Activated T-helper 17 cell treated with anti-CD3 and anti-CD28 coated beads, Interleukin-2, amount 50 U/mL, for 72 hours (primary cell): ENCODE data around the gene ROBO1. TPM values are rescaled to one million over a fixed set of nuclear protein-coding genes. Genes with fewer than 3 reads are reported as not detected.

ENCODE experiments used
- ATAC-seq: fragments of 150-1000 bp; cut with Tn5 transposase; replicated peaks from 2 replicates; pipeline ENCODE4 v1.10.0; 2021; ENCODE audit warnings: mild to moderate bottlenecking, moderate library complexity
- H3K27ac Mint-ChIP-seq: one replicate; pipeline ENCODE4 v1.8.0; 2022; ENCODE audit warnings: mixed read lengths
- H3K27me3 Mint-ChIP-seq: one replicate; pipeline ENCODE4 v1.8.0; 2022; ENCODE audit warnings: mixed read lengths
- H3K36me3 Mint-ChIP-seq: one replicate; pipeline ENCODE4 v1.8.0; 2022; ENCODE audit warnings: low read depth, mild to moderate bottlenecking, mixed read lengths
- H3K4me1 Mint-ChIP-seq: one replicate; pipeline ENCODE4 v1.8.0; 2022; ENCODE audit warnings: mixed read lengths
- H3K4me3 Mint-ChIP-seq: one replicate; pipeline ENCODE4 v1.8.0; 2022; ENCODE audit warnings: mild to moderate bottlenecking, mixed read lengths
- H3K9me3 Mint-ChIP-seq: one replicate; pipeline ENCODE4 v1.8.0; 2022; ENCODE audit warnings: mixed read lengths
- total RNA-seq, 2 donors: library from RNA; stranded (reverse); gene quantifications; one replicate each; pipeline ENCODE4 v1.2.3, GENCODE V29; 2022

Gene ROBO1
- total RNA-seq, 2 donors from 2014 or later, result not detected

DNA sequence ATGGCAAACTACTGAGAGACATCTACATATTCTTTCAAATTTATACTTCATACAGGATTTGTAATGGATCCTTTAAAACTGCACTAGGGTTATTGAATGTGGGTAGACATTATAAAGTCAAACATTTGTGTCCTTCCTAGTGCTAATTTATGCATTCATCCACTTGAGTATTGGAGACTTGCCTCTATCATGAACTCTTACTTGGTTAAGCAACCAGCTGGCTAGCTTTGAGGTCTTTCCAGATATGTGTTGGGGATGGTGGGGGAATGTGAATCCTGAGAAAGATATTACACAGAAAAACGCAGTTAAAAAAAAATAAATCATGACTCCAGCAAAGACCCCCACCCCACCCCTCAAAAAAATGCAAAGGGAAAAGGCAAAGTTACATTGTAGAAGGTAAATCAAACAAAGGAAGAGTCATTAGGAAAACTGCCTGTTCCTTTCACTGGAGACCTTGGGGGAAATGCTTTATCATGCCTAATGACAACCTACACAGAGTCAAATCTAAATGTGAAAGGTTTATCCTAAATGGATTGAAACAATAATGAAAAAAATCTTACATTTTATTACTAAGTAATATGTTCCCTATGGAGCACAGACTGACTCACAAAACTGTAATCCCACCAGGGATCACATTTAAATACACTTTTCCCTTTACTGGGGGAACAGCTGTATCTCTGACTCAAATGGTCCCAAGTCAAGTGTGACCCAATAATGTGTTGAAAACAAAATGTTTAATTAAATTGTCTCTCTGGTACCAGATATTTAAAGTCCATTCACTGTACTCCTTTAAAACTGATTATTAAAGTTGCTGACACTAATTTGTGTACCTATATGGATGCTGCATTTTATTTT, 522.3 kb downstream of the ROBO1 start:
- no peak overlapping the region for H3K4me3 Mint-ChIP-seq
- H3K4me1 Mint-ChIP-seq, result no peaks in the 10 kb centered on the region
- no peaks in the 10 kb centered on the region for H3K36me3 Mint-ChIP-seq
- no peak overlapping the region for H3K27ac Mint-ChIP-seq
- ATAC-seq, result no peak
- H3K27me3 Mint-ChIP-seq, result no peaks in the 10 kb centered on the region
- H3K9me3 Mint-ChIP-seq, result peaks cover 8% of the 10 kb centered on the region

DNA sequence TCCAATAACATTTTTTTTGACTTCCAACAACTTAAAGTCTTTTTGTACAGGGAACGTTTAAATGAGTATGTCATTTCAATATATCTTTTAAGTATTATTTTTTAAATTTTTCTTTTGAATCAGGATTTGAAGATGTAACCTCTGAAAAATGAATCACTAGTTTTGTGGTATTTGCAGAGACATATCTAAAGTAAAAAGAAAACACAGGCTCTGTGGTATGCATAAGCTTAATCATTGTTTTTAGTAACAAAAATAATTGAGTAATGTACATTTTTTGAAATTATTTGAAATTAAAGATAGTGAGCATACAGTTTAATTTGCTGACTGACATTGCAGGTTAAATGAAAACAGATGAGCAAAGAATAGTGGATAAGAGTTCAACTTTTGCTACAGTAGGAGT, 531.3 kb downstream of the ROBO1 start:
- Mint-ChIP-seq H3K4me3 (no peak overlapping the region), H3K27ac (no peak overlapping the region), H3K4me1 (no peaks in the 10 kb centered on the region), H3K9me3 (peaks cover 7% of the 10 kb centered on the region), H3K27me3 (no peaks in the 10 kb centered on the region), H3K36me3 (no peaks in the 10 kb centered on the region)
- ATAC-seq, result no peak

DNA sequence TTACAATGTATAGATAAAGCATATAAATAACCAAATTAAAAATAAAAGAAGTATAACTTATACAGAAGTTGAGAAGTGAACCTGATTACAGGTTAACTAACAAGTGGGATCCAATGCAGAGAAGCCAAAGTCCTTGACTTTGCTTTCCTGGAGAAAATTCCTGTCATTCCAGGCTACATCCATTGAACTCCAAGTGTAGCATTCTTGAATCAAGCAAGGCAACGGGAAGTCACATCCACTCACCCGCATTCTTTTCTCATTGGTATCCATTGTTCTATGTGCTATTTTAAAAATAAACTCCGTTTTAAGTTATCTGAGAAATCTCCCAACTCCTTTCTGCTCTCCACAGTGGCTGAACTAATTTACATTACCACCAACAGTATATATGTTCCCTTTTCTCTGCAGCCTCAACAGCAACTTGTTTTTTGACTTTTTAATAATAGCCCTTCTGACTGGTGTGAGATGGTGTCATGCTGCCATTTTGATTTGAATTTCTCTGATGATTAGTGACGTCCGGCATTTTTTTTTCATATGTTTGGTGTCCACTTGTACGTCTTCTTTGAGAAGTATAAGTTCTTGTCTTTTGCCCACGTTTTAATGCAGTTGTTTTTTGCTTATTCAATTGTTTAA, 534.3 kb downstream of the ROBO1 start:
- Mint-ChIP-seq H3K9me3 (peaks cover 7% of the 10 kb centered on the region), H3K4me3 (no peak overlapping the region), H3K27me3 (no peaks in the 10 kb centered on the region), H3K27ac (no peak overlapping the region), H3K4me1 (no peaks in the 10 kb centered on the region), H3K36me3 (no peaks in the 10 kb centered on the region)
- no peak for ATAC-seq

DNA sequence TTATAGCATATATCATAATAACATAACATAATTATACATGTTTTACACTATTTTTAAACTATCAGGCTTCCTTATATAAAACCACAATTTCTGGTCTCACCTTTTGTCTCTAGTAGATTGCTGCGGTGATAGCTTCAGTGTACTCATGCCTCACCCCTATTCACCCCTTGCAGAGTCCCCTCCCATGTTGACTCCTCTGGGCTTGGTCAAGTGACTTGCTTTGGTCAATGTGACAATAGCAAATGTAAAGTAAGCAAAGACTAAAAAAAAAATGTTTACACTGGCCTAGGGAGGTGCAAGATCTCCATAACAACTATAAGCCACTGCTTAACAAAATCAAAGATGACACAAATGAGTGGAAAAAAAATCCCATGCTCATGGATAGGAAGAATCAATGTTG, 537.5 kb downstream of the ROBO1 start:
- Mint-ChIP-seq H3K36me3 (no peaks in the 10 kb centered on the region), H3K27ac (no peak overlapping the region), H3K4me1 (no peaks in the 10 kb centered on the region), H3K27me3 (no peaks in the 10 kb centered on the region), H3K4me3 (no peak overlapping the region), H3K9me3 (peaks cover 14% of the 10 kb centered on the region)
- ATAC-seq, result no peak

DNA sequence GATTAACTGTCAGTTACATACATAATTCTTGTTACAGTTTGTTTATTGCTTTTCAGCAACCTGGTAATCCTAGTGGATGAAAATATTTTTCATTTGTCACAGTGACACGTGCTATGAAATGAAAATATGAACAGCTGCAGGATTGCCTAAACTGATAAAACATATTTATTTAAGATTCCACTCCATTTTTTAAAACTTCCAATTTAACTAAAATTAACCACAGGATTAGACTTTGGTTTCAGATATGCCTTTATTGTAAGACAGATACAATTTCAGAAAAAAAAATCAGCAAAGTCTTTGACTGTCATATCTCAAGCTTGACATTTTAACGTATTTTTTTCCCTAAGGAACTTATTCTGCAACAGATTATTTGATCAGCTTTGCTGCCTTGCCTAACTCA, 550.7 kb downstream of the ROBO1 start:
- Mint-ChIP-seq H3K9me3 (no peaks in the 10 kb centered on the region), H3K27ac (no peak overlapping the region), H3K27me3 (no peaks in the 10 kb centered on the region), H3K4me3 (no peak overlapping the region), H3K4me1 (no peaks in the 10 kb centered on the region), H3K36me3 (no peaks in the 10 kb centered on the region)
- no peak for ATAC-seq

DNA sequence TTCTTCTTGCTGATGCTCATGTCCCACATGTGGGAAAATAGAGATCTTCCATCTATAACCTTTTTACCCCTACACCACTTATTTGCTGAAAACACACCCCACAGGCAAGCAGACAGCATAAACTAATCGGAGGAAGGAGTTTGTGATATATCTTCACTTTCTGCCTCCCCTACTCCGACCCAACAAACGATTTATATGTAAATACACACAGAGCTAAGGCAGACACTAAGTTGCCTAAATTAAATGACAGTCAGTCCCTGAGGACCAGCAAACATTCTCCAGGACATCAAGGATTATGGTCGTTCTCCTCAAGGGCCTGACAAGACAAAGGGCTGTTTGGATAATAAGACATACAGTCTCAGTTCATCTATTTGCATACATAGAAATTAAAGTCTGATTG, 552.5 kb downstream of the ROBO1 start:
- Mint-ChIP-seq H3K36me3 (no peaks in the 10 kb centered on the region), H3K27me3 (no peaks in the 10 kb centered on the region), H3K27ac (no peak overlapping the region), H3K4me3 (no peak overlapping the region), H3K4me1 (no peaks in the 10 kb centered on the region), H3K9me3 (no peaks in the 10 kb centered on the region)
- ATAC-seq, result no peak

DNA sequence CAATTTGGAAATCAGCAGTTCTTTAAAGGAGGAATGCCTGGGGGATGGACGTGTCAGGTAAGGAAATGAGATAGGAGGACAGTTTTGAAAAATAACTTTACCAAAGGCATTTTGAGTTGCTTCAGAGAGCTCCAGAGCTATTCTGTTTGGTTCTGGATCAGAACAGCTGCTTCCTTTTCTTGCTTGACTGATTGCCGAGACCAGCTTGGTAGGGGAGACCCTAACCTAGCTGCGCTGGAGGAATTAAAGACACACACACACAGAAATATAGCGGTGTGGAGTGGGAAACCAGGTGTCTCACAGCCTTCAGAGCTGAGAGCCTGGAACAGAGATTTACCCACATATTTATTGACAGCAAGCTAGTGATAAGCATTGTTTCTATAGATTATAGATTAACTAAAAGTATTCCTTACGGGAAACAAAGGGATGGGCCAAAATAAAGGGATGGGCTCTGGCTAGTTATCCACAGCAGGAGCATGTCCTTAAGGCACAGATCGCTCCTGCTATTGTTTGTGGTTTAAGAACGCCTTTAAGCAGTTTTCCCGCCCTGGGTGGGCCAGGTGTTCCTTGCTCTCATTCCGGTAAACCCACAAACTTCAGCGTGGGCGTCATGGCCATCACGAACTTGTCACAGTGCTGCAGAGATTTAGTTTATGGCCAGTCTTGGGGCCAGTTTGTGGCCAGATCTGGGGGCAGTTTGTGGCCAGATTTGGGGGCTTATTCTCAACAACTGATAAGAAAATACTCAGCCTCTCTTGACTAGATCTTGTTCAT, 556.0 kb downstream of the ROBO1 start:
- no peak for ATAC-seq
- H3K36me3 Mint-ChIP-seq, result no peaks in the 10 kb centered on the region
- no peak overlapping the region for H3K27ac Mint-ChIP-seq
- no peaks in the 10 kb centered on the region for H3K27me3 Mint-ChIP-seq
- H3K4me3 Mint-ChIP-seq, result no peak overlapping the region
- no peaks in the 10 kb centered on the region for H3K4me1 Mint-ChIP-seq
- H3K9me3 Mint-ChIP-seq, result peaks cover 8% of the 10 kb centered on the region

DNA sequence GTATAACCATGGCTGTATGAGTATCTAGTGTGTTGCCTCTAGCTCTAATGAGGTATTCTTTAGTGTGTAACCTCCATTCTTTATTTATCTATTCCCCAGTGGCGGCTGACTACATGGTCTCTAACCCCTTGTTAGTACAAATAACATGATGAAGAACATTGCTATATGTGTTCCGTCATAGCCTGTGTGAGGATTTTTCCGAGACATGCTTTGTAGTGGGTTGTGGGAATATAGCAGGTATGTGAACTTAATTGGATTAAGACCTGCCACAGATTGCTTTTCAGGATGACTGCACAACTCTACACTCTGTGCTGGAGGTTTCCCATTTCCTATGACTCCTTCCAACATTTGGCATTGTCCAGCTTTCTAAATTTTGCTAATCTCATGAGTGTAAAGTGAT, 563.4 kb downstream of the ROBO1 start:
- Mint-ChIP-seq H3K9me3 (peaks cover 8% of the 10 kb centered on the region), H3K27me3 (no peaks in the 10 kb centered on the region), H3K27ac (no peak overlapping the region), H3K4me3 (no peak overlapping the region), H3K4me1 (no peaks in the 10 kb centered on the region), H3K36me3 (no peaks in the 10 kb centered on the region)
- no peak for ATAC-seq

DNA sequence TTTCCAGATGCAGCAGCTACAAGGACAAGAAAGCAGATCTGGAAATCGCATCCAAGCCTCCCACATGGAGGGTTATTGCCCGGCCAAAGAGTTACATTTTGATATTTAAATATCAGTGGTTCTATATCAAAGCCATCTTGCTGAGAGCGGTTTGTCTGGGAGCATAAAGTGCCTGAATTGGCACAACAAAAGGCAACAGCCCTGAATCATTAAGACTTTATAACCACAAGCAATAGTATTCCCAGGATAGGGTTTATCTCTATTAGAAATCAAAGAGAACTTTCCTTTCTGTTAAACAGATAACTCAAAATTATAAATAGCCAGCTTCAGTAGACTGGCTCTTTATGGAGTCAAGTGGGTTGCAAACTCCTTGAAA, 564.7 kb downstream of the ROBO1 start:
- no peaks in the 10 kb centered on the region for H3K4me1 Mint-ChIP-seq
- H3K4me3 Mint-ChIP-seq, result no peak overlapping the region
- H3K27me3 Mint-ChIP-seq, result no peaks in the 10 kb centered on the region
- H3K36me3 Mint-ChIP-seq, result no peaks in the 10 kb centered on the region
- H3K9me3 Mint-ChIP-seq, result peaks cover 4% of the 10 kb centered on the region
- no peak for ATAC-seq
- no peak overlapping the region for H3K27ac Mint-ChIP-seq

DNA sequence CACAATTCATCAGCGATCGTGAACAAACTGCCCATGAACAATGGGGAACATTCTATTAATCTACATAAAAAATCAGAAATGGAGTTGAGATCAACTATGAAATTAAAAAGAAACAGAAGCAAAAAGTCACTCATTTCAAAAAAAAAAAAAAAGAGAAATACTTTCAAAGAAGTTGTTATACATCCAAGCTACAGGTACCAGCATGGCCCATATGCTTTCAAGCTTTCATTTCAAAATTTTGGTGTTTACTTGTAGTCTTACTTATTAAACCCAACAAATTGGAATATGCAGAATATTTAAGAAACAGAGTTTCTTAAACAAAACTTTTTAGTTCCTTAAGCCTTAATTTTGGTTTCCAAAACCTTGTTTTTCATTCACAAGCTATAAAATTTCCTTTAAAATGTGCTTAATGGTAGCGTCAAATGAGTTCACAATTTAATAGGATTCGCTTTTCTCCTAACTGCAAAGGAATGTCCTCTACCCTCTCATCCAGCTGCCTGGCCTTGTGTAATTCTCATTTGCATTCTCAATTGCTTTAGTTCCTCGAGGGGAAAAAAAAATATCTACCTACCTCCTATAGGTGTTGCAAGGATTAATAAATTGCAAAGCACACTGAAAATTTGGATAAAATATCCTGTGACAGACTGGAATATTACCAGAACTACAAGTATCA, 565.2 kb downstream of the ROBO1 start:
- no peaks in the 10 kb centered on the region for H3K27me3 Mint-ChIP-seq
- no peak for ATAC-seq
- H3K4me3 Mint-ChIP-seq, result no peak overlapping the region
- no peaks in the 10 kb centered on the region for H3K4me1 Mint-ChIP-seq
- no peak overlapping the region for H3K27ac Mint-ChIP-seq
- no peaks in the 10 kb centered on the region for H3K36me3 Mint-ChIP-seq
- peaks cover 3% of the 10 kb centered on the region for H3K9me3 Mint-ChIP-seq

DNA sequence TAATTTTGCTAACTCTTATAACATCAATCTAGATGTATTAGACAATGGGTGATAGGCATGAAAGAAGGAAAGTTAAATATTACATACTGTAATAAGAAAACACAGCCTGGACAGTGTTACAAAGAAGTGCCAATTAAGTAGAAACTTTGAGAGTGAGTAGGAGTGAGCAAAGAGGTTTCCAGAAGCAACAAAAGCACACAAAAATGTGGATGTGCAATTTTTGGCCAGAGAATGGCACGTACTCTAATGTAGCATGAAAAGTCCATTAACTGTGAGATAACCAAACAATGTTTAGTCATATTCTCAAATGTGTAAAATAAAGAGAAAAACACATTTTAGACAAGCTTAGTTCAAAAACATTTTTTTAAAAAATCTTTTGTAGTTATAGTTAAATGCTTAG, 567.3 kb downstream of the ROBO1 start:
- Mint-ChIP-seq H3K4me3 (no peak overlapping the region), H3K27me3 (no peaks in the 10 kb centered on the region), H3K27ac (no peak overlapping the region), H3K36me3 (no peaks in the 10 kb centered on the region), H3K9me3 (peaks cover 4% of the 10 kb centered on the region), H3K4me1 (no peaks in the 10 kb centered on the region)
- no peak for ATAC-seq

DNA sequence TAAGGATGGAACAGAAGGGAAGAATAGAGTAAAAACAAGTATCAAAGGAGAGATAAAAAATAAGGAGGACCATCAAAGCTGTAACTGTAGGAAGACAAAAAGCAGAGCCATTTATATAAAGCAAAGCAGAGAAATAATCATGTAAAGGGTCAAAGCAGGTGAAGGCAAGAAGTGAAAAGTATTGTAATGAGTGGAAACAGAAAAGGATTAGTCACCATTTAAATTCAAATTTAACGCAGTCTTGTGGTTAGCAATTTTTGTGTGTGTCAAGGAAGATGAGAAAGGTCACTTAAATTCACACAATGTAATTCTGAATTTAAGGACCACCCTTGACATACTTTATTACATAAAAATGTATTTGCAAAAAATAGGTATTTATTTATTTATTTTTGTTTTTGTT, 567.8 kb downstream of the ROBO1 start:
- Mint-ChIP-seq H3K4me3 (no peak overlapping the region), H3K27me3 (no peaks in the 10 kb centered on the region), H3K9me3 (peaks cover 4% of the 10 kb centered on the region), H3K4me1 (no peaks in the 10 kb centered on the region), H3K36me3 (no peaks in the 10 kb centered on the region), H3K27ac (no peak overlapping the region)
- ATAC-seq, result no peak

DNA sequence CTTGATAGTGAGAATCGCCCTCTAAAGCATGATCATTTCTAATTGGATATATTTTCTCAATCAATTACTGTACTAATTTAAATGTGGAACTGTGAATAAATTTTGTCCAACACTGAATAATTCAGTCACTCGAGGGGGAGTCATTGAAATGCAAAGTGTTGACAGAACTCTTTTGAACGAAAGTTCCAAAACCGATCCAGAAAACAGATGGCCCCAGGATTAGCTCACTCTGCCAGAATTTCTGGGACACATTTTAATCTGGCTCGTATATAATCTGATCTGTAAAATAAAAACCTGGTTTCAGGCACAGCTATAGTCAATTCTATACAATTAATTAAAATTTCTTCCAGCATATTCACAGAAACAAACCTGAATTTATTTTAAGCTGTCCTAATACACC, 580.4 kb downstream of the ROBO1 start:
- H3K36me3 Mint-ChIP-seq, result no peaks in the 10 kb centered on the region
- no peak overlapping the region for H3K4me3 Mint-ChIP-seq
- no peak for ATAC-seq
- no peaks in the 10 kb centered on the region for H3K27me3 Mint-ChIP-seq
- no peak overlapping the region for H3K27ac Mint-ChIP-seq
- no peaks in the 10 kb centered on the region for H3K4me1 Mint-ChIP-seq
- H3K9me3 Mint-ChIP-seq, result peaks cover 10% of the 10 kb centered on the region

DNA sequence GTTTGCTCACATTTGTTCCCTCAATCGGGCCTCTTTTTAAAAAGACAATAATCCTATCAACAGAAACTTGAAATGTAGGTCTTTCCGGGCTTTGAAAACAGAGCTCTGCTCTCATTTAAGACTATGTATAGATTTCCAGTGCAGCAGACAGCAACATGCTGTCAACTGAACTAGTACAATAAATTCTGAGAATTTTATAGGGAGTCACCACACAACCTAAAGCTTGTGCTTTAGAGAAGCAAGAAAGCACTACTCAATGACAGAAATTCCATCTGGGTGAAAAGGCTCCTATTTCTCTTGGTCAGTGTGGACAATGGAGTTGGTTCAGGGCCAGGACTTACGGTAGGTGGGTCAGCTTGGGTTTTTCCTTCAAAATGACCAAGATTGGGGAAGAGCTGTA, 583.5 kb downstream of the ROBO1 start:
- no peak for ATAC-seq
- H3K36me3 Mint-ChIP-seq, result no peaks in the 10 kb centered on the region
- no peak overlapping the region for H3K27ac Mint-ChIP-seq
- no peaks in the 10 kb centered on the region for H3K4me1 Mint-ChIP-seq
- no peak overlapping the region for H3K4me3 Mint-ChIP-seq
- no peaks in the 10 kb centered on the region for H3K27me3 Mint-ChIP-seq
- peaks cover 20% of the 10 kb centered on the region for H3K9me3 Mint-ChIP-seq
